NCI-H2029 treated with DMSO at 0.1 percent for 48 hours (cell line): ENCODE data around the gene SNRPA.

Source experiments
- DNase-seq: peaks from one replicate; lab custom pipeline; 2025; lab: John Stamatoyannopoulos, UW

The SNRPA gene

GRCh38 chr19:40750874-40751537, at the start of gene SNRPA:
Gene SNRPA (plus strand): TSS chr19:40751203. CDS start chr19:40751409, 206 bp downstream.
- peak; percentile 96 for DNase-seq

GRCh38 chr19:40701758-40702157, 49.2 kb upstream of the SNRPA start:
- DNase-seq: no peak

GRCh38 chr19:40702337-40703012, 48.5 kb upstream of the SNRPA start:
- DNase-seq: no peak

GRCh38 chr19:40703029-40703755, 47.8 kb upstream of the SNRPA start:
- no peak for DNase-seq

- DNase-seq: no peak
These were observed 46.3 kb upstream of the SNRPA start for GRCh38 chr19:40704491-40705361.

- no peak for DNase-seq
These were observed 45.7 kb upstream of the SNRPA start for GRCh38 chr19:40705362-40705651.

- DNase-seq: no peak
These were observed 44.9 kb upstream of the SNRPA start for GRCh38 chr19:40705950-40706619.

GRCh38 chr19:40707615-40708014, 43.4 kb upstream of the SNRPA start:
- no peak for DNase-seq

- no peak for DNase-seq
These were observed 41.2 kb upstream of the SNRPA start for GRCh38 chr19:40709817-40710216.

GRCh38 chr19:40713939-40714338, 37.1 kb upstream of the SNRPA start:
- DNase-seq: no peak

- DNase-seq: peak; percentile 60
These were observed 36.3 kb upstream of the SNRPA start for GRCh38 chr19:40714441-40715299.

GRCh38 chr19:40716031-40716481, 34.9 kb upstream of the SNRPA start:
- DNase-seq: no peak

GRCh38 chr19:40716482-40717324, 34.3 kb upstream of the SNRPA start, which contains the start of the genes COQ8B and ITPKC:
Gene COQ8B (minus strand): TSS chr19:40716886. CDS start chr19:40714632, 2,254 bp downstream.
Gene ITPKC (plus strand): TSS chr19:40717112. CDS start chr19:40717136, 24 bp downstream.
- peak; percentile 81 for DNase-seq

GRCh38 chr19:40717325-40717879, 33.6 kb upstream of the SNRPA start:
- no peak for DNase-seq

- no peak for DNase-seq
These were observed 32.9 kb upstream of the SNRPA start for GRCh38 chr19:40717880-40718773.

GRCh38 chr19:40718774-40719391, 32.1 kb upstream of the SNRPA start:
- DNase-seq: peak; percentile 21

- DNase-seq: no peak
These were observed 31.5 kb upstream of the SNRPA start for GRCh38 chr19:40719414-40719894.

GRCh38 chr19:40721140-40721486, 29.9 kb upstream of the SNRPA start:
- no peak for DNase-seq
